Tibial artery (tissue), 4 donors: ENCODE results near the gene DENND1C.

Source experiments
- DNase-seq, 2 donors: peaks; one replicate each; pipeline ENCODE4 v3.0.0-alpha.2; 2019
- H3K27ac ChIP-seq, 2 donors: fragments of 200-600 bp; sonication (generic) in 1 of 2; 1 replicate in 1 of 2; 2 replicates in 1 of 2; pipeline ENCODE4 v1.5.1; 2018 to 2019; ENCODE audit warnings: mild to moderate bottlenecking in 1 of 2
- H3K27me3 ChIP-seq, 2 donors: fragments of 200-600 bp; sonication (generic) in 1 of 2; one replicate each; pipeline versions ENCODE4 v1.5.1 to v1.6.0; 2016 to 2019
- H3K36me3 ChIP-seq, 3 donors: fragments of 200-600 bp; sonication (generic) in 2 of 3; one replicate each; pipeline ENCODE4 v1.5.1; 2016 to 2019; ENCODE audit warnings: mild to moderate bottlenecking in 2 of 3
- H3K4me1 ChIP-seq, 4 donors: fragments of 200-600 bp; sonication (generic) in 2 of 4; 1 replicate in 3 of 4; 2 replicates in 1 of 4; pipeline ENCODE4 v1.5.1; 2016 to 2019
- H3K4me3 ChIP-seq, 2 donors: fragments of 200-600 bp; sonication (generic) in 1 of 2; 1 replicate in 1 of 2; 2 replicates in 1 of 2; pipeline ENCODE4 v1.5.1; 2018 to 2019; ENCODE audit warnings: mild to moderate bottlenecking in 2 of 2
- H3K9me3 ChIP-seq, 3 donors: fragments of 200-600 bp; sonication (generic) in 1 of 3; one replicate each; pipeline ENCODE4 v1.5.1; 2016 to 2019
- CTCF ChIP-seq, 2 experiments: fragments of 200-600 bp in 1 of 2; fragments of 450-650 bp in 1 of 2; IDR thresholded peaks; one replicate each; pipeline ENCODE4 v1.5.1; 2017 to 2019; ENCODE audit warnings: antibody characterized with exemption in 2 of 2, mild to moderate bottlenecking in 1 of 2, moderate library complexity in 1 of 2
- intact Hi-C: fragments of 100-400 bp; cut with DNase I; formaldehyde crosslinking; loops from one replicate; pipeline ENCODE4 v1.15.0; 2023; ENCODE audit warnings: low total_unique reads

Gene DENND1C

GRCh38 chr19:6481541-6482342 is at the start of gene DENND1C:
DENND1C (minus strand) TSS chr19:6481787; CDS start chr19:6481695, 92 bp downstream.
- intact Hi-C loops = no loop called here
- peaks cover 0 to 56% of the 10 kb centered on the region in 2 donors for H3K27me3 ChIP-seq
- TF ChIP-seq CTCF (IDR thresholded peaks at IDR 0.05) = peak in 1 of 2 experiments; percentile 25
- no peaks in the 10 kb centered on the region for H3K36me3 ChIP-seq
- H3K4me1 ChIP-seq = peaks cover 0 to 3% (median under 1%) of the 10 kb centered on the region in 4 donors
- H3K27ac ChIP-seq = no peak within 1 kb of the TSS
- no peaks in the 10 kb centered on the region for H3K9me3 ChIP-seq
- no peak for DNase-seq
- peak within 1 kb of the TSS in 1 of 2 donors; percentile 22 for H3K4me3 ChIP-seq

GRCh38 chr19:6530386-6531162 is 49.0 kb upstream of the DENND1C start, which contains the start of gene TNFSF9:
TNFSF9 (plus strand) TSS chr19:6531026; CDS start chr19:6531037, 11 bp downstream.
- Histone ChIP-seq H3K4me1 (peaks cover 5 to 17% (median 15%) of the 10 kb centered on the region in 4 donors), H3K36me3 (no peaks in the 10 kb centered on the region), H3K27ac (peak within 1 kb of the TSS; percentile 22 to 45), H3K9me3 (no peaks in the 10 kb centered on the region), H3K27me3 (peaks cover 0 to 47% of the 10 kb centered on the region in 2 donors), H3K4me3 (peak within 1 kb of the TSS; percentile 41 to 53)
- intact Hi-C loops = no loop called here
- TF ChIP-seq CTCF (IDR thresholded peaks at IDR 0.05) = no peak
- peak; percentile 83 to 90 for DNase-seq

GRCh38 chr19:6529937-6530385 is 48.4 kb upstream of the DENND1C start:
- no peak for DNase-seq
- peak overlapping the region; percentile 41 to 53 for H3K4me3 ChIP-seq
- peaks cover 5 to 17% (median 15%) of the 10 kb centered on the region in 4 donors for H3K4me1 ChIP-seq
- peaks cover 0 to 44% of the 10 kb centered on the region in 2 donors for H3K27me3 ChIP-seq
- H3K36me3 ChIP-seq = no peaks in the 10 kb centered on the region
- intact Hi-C loops = no loop called here
- TF ChIP-seq CTCF (IDR thresholded peaks at IDR 0.05) = no peak
- peak overlapping the region; percentile 16 to 45 for H3K27ac ChIP-seq
- no peaks in the 10 kb centered on the region for H3K9me3 ChIP-seq

GRCh38 chr19:6529351-6529750 is 47.8 kb upstream of the DENND1C start:
- no peak for TF ChIP-seq CTCF (IDR thresholded peaks at IDR 0.05)
- Histone ChIP-seq H3K9me3 (no peaks in the 10 kb centered on the region), H3K27ac (no peak overlapping the region), H3K27me3 (peaks cover 0 to 38% of the 10 kb centered on the region in 2 donors), H3K4me1 (peaks cover 5 to 17% (median 15%) of the 10 kb centered on the region in 4 donors), H3K36me3 (no peaks in the 10 kb centered on the region), H3K4me3 (no peak overlapping the region)
- intact Hi-C loops = no loop called here
- no peak for DNase-seq

- H3K36me3 ChIP-seq = no peaks in the 10 kb centered on the region
- H3K27ac ChIP-seq = no peak overlapping the region
- DNase-seq = peak; percentile 70 to 80
- H3K4me1 ChIP-seq = peaks cover 5 to 17% (median 15%) of the 10 kb centered on the region in 4 donors
- H3K4me3 ChIP-seq = no peak overlapping the region
- intact Hi-C loops = no loop called here
- H3K27me3 ChIP-seq = peaks cover 0 to 31% of the 10 kb centered on the region in 2 donors
- no peak for TF ChIP-seq CTCF (IDR thresholded peaks at IDR 0.05)
- no peaks in the 10 kb centered on the region for H3K9me3 ChIP-seq
These were observed 47.0 kb upstream of the DENND1C start for GRCh38 chr19:6528544-6529121.
